GM19397 (cell line): Measurements from ENCODE around the gene FXYD6.
"Not testable (repeated sequence)": the region's sequence is repeated elsewhere in the genome, so short reads cannot be mapped to it uniquely, and the experiment has no call there.

ENCODE experiments used
- ATAC-seq: cut with Tn5 transposase; IDR thresholded peaks from one replicate; pipeline ENCODE4 v1.9.1; 2021; ENCODE audit warnings: mild to moderate bottlenecking, moderate library complexity; ENCODE audit not compliant: unreplicated experiment

Gene FXYD6

DNA sequence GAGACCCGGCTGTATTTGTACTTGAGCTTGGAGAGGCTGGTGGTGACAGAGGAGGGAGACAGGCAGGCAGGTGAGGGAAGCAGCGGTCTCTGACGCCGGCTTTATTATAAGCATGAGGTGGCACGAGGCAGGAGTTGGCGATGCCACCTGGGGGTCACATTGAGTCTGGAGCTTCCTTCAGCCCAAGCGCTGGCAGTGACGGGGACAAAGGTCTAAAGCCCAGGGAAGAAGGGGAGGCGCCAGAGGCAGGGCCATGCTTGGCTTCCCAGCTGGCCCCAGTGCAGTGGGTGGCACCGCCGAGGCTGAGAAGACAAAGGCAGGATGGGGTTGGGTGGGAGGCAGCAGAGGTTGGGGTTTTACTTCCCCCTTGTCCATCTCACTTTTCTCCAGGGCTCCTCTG is 56.4 kb downstream of the FXYD6 start:
- no peak for ATAC-seq

GRCh38 chr11:117819096-117820040 is 57.1 kb downstream of the FXYD6 start:
- no peak for ATAC-seq

DNA sequence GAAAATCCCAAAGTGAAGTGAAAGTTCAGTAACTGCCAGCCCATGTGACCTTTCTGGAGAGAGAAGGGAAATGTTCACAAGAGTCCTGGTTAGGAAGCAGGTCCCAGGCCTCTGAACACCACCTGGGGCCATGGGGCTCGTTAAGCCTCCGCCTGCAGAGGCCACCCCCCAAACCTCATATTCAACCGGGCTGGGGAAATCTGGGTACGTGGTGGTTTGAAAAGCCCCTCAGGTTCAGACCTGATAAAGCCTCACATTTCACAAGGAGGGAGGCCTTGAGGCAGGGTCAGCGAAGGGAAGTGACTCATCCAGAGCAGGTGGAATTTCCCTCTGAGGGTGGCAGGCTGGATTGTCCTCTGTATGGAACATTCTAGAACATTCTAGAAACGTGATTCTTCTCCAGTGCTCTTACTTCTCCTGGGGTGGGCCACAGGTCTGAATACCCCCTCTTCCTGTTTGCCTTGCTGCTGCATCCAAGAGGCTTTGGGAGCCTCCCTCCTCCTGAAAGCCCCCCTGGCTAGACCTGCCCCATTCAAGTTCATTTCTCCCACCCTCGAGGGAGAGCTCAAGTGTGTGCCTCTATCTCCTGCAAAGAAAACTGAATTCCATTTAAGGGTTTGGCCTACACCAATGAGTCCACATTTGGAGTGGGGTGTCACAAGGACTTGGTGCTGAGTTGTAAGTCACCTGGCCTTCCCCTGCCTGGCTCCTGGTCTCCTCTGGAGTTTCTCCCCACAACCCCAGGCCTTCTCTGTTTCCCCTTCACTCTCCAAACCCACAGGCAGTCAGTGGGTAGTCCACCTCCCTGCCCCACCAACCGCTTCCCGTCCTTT is 58.2 kb downstream of the FXYD6 start:
- ATAC-seq, result peak; percentile 11

GRCh38 chr11:117817368-117818040 is 59.0 kb downstream of the FXYD6 start:
- ATAC-seq, result peak; percentile 23

DNA sequence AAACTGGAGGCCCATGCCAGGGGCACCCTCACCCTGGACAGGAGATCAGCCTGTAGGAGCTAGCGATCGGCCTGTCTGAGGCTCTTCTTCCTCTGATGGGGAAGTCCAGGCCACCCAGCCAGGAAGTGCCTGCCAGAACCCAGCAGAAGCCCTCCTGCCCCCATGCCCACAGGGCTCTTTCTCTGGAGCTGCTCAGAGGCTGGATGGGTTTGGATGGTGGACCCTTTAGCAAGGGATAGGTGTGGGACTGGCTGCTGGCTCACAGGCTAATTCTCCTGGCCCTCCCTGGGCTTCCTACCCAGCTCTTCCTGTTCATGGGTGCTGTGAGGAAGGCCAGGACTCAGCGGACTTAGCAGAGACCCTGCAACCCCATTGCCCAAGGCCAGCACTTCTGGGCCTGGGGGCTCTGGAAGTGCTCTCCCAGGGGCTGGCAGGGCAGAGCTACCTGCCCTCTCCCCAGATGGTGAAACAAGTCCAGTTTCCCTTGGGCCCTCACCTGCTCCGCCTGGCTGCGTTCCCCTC is 59.6 kb downstream of the FXYD6 start:
- no peak for ATAC-seq

- ATAC-seq, result no peak
Measured at GRCh38 chr11:117816151-117816741, 60.2 kb downstream of the FXYD6 start.

DNA sequence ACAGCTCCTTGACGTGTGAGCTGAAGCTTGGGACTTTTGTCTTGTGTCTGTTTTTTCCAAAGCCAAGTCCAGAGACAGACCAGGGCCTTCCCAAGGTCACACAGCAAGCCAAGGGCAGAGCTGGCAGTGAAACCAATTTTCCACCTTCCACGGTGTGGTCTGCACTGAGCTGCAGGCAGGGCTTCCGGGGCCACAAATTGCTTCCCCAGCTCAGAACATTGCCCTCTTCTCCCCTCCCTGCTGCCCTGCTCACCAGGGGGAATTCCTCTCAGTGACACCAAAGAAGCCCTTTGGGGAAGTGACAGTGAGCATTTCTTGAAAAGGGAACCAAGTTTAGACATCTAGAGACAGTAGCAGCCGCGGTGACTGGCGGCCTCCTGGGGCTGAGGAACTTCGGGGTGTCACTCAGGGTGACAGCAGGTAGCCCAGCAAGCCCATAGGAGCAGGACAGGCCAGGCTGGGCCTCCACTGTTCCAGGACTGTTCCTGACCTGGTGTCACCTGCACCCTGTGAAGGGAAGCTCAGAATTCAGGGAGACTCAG is 61.1 kb downstream of the FXYD6 start:
- peak; percentile 39 for ATAC-seq

- ATAC-seq, result peak; percentile 40
Measured at GRCh38 chr11:117814766-117815261, 61.6 kb downstream of the FXYD6 start.

DNA sequence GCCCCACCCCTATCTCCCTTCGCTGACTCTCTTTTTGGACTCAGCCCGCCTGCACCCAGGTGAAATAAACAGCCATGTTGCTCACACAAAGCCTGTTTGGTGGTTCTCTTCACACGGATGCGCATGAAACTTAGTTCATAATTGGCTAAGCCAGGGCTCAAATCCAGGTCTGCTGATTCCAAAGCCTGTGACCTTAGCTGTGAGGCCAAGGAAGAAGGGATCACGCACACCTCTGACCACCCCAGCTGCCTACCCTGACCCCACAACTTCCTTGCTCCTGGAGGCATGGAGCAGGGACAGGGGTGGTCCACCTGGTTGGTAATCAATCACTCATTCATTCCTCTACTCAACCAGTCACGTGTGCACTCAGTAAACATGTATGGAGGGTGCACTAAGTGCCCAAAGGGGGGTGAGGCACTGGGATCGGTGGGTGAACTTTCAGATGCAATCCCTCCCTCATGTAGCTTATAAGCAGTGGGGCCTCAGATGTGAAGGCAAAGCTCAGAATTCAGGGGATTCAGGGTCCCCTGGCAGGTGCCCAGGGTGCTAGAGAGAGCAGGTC is 62.2 kb downstream of the FXYD6 start:
- peak; percentile 1 for ATAC-seq

- ATAC-seq, result not testable (repeated sequence)
Measured at GRCh38 chr11:117810056-117810451, 66.4 kb downstream of the FXYD6 start.

DNA sequence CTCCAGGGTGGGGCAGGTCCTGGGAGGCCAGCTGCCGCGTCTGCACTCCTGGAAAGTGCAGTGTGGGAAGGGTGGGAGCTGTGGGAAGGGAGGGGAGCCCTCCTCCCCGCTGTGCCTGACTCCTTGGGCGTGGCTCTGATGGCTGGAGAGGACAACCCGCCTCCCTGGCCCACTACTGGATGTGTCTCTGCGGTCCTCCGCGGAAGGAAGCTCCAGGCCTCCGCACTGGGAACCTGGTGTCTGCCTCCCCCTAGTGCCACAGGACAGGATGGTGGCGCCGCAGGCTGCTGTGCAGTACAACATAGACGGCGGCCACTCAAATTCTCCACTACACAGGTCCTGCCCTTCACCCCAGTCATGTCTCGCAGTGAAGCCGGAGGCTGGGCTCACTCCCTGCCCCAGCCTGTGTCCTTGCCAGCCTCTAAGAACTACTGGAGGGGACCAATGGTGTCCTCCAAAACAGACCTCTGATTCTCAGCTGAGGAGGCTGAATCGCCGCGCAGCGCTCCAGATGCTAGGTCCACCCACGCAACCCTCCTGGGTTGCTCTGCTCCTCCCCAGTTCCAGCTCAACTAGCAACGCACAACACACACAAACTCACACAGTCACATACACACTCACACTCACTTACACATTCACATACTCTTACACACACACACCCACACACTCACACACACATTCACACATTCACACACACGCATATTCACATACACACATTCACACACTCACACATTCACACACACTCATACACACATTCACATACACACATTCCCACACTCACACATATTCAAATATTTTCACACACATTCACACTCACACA is 67.0 kb downstream of the FXYD6 start:
- no peak for ATAC-seq

DNA sequence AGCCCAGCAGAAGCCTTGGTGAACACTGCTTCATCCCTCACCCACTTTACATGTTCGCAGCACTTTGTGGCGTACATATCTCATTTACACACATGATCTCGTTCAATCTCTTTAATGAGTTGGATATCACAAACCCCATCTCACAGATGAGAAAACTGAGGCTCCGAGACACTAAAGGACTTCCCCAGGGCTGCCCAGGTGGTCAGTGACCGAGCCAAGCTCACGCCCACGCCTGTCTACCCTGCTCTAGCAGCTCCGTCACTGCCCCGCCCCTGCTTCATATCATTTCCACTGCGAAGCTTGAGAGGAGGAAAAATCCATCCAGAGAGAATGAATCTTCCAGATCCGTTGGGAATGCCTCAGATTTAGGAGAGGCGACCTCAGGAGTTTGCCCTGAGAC is 67.7 kb downstream of the FXYD6 start:
- ATAC-seq, result no peak

- no peak for ATAC-seq
Measured at GRCh38 chr11:117807482-117808327, 68.8 kb downstream of the FXYD6 start.

GRCh38 chr11:117806846-117807245 is 69.6 kb downstream of the FXYD6 start:
- ATAC-seq, result no peak

DNA sequence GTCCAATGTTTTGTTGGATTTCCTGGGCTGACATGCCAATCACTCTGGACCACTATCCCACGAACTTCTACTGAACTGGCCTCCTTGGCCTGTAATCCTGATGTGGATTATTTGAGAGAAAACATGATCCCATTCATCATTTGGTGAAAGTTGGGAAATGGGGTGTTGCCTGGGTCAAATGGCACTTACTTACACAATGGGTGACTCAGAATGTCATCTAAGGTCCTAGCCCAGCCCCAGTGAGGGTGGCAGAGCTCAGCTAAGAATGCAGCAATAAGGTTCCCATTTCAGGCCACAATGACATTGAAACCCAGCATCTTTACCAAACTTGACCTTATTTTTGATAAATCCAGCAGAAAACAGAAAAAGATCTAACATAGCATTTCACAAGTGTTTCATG is 71.4 kb downstream of the FXYD6 start:
- no peak for ATAC-seq

DNA sequence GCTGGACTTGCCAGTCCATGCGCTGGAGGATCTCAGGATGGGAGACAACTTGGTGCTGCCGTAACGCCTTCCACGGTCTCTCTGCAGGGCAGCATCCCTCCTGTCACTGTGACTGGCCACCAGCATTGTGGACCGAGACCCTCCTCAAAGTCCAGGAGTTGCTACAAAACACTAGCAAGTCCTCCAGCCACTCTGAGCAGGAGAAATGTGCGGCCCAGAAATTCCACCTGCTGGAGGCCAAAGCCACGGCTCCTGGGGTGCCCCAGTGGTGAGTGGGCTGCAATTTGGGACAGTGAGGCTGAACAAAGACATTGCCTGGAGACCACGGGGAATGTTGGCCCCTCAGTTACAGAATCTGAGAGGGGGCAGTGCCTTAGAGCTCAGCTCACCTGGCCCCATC is 72.6 kb downstream of the FXYD6 start:
- no peak for ATAC-seq

GRCh38 chr11:117799634-117800033 is 76.8 kb downstream of the FXYD6 start:
- ATAC-seq, result no peak

DNA sequence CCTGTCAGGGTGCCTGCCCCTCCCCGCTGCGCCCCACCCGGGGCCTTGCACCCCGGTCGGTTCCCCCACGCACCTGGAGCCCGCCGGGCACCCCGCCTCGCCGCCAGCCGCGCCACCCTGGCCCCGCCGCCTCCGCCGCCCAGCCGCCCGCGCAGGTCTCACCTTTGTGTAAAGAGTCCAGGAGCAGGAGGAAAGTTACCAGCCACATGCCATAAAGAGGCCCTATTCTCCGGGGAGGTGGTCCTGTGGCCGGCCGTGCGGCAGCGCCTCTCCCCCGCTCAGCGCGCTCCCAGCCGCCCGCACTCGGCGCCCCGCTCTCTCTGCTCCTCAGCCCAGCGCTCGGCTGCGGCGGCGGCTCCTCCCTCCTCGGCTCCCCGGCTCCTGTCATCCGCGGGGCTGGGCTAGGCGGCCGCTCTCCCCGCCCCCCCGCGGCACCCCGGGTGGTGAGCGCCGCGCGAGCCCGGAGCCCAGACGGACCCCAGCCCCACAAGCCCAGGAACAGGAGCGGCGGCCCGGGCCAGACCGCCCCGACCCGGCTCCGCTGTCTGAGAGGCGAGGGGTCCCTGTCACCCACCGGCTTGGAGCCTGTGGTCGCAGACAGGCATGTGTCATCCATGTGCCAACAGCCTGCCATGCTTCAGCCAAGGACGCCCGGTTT is 79.5 kb downstream of the FXYD6 start, which contains the start of gene DSCAML1:
Gene DSCAML1 (minus strand): TSS at position 345 of the 658 bp plus-strand sequence. CDS start 137 bp downstream, at position 208.
- no peak for ATAC-seq
